Gastroesophageal sphincter (tissue), 4 donors: ENCODE data around the gene SLFNL1. TPM values are rescaled to one million over a fixed set of nuclear protein-coding genes. Genes with fewer than 3 reads are reported as not detected.

Experiments used
- ATAC-seq: fragments of 150-250 bp; one replicate; pipeline ENCODE4 v1.9.1; 2016; ENCODE audit warnings: mild to moderate bottlenecking, moderate library complexity
- H3K27ac ChIP-seq, 4 donors: fragments of 200-600 bp; sonication (generic) in 3 of 4; 1 replicate in 3 of 4; 2 replicates in 1 of 4; pipeline ENCODE4 v1.5.1; 2016 to 2019
- H3K27me3 ChIP-seq: fragments of 200-600 bp; sonication (generic); one replicate; pipeline ENCODE4 v1.5.1; 2019
- H3K36me3 ChIP-seq, 2 donors: fragments of 200-600 bp; sonication (generic); one replicate each; pipeline ENCODE4 v1.5.1; 2019; ENCODE audit warnings: control low read depth in 1 of 2
- H3K4me1 ChIP-seq, 3 donors: fragments of 200-600 bp; sonication (generic); 1 replicate in 2 of 3; 2 replicates in 1 of 3; pipeline ENCODE4 v1.5.1; 2016 to 2019; ENCODE audit warnings: control low read depth in 2 of 3
- H3K4me3 ChIP-seq, 2 donors: fragments of 200-600 bp; sonication (generic); one replicate each; pipeline ENCODE4 v1.5.1; 2019; ENCODE audit warnings: mild to moderate bottlenecking in 1 of 2, moderate library complexity in 1 of 2
- H3K9me3 ChIP-seq, 3 donors: fragments of 200-600 bp; sonication (generic); one replicate each; pipeline ENCODE4 v1.5.1; 2017 to 2019; ENCODE audit warnings: control low read depth in 2 of 3
- CTCF ChIP-seq, 4 experiments: fragments of 200-600 bp in 2 of 4; fragments of 450-650 bp in 2 of 4; sonication (generic) in 1 of 4; IDR thresholded peaks; one replicate each; pipeline ENCODE4 v1.5.1; 2017 to 2019; ENCODE audit warnings: antibody characterized with exemption in 4 of 4, mild to moderate bottlenecking in 2 of 4, moderate library complexity in 2 of 4
- EP300 ChIP-seq: sonication (generic); formaldehyde crosslinking; IDR thresholded peaks from one replicate; pipeline ENCODE4 v1.6.1; 2017; ENCODE audit warnings: antibody characterized with exemption, mild to moderate bottlenecking
- POLR2A ChIP-seq, 2 donors: fragments of 450-650 bp; IDR thresholded peaks; one replicate each; pipeline ENCODE4 v1.6.1; 2017; ENCODE audit warnings: antibody characterized with exemption in 2 of 2, mild to moderate bottlenecking in 2 of 2, moderate library complexity in 1 of 2
- POLR2AphosphoS5 ChIP-seq: sonication (generic); formaldehyde crosslinking; IDR thresholded peaks from one replicate; pipeline ENCODE4 v1.6.1; 2017; ENCODE audit warnings: antibody characterized with exemption
- WGBS, 2 donors: methylation state at CpG; one replicate each; pipeline ENCODE4 v1.1.5; 2018; ENCODE audit warnings: low coverage in 1 of 2; 5-methylcytosine and 5-hydroxymethylcytosine counted together
- total RNA-seq, 4 donors: library from RNA; depleted of rRNA; stranded (reverse); fragments of >200 nt; gene quantifications; one replicate each; pipeline ENCODE4 v1.1.0, GENCODE V29; 2016

Gene SLFNL1
- total RNA-seq, 4 donors from 2014 or later = 0.35 to 0.81 (median 0.41) TPM

GRCh38 chr1:40978886-40979240, 42.7 kb downstream of the SLFNL1 start:
- no peaks in the 10 kb centered on the region for H3K9me3 ChIP-seq
- TF ChIP-seq EP300 = no peak
- TF ChIP-seq POLR2AphosphoS5 = no peak
- TF ChIP-seq CTCF (IDR thresholded peaks at IDR 0.05) = no peak
- TF ChIP-seq POLR2A (IDR thresholded peaks at IDR 0.05) = no peak
- 53% methylated on average over 8 of the region's 17 CpGs; no CpG with 5 or more reads in 1 of the 2 donors for WGBS, 2 donors
- ATAC-seq = no peak
- H3K4me1 ChIP-seq = peaks cover 0 to 51% (median 17%) of the 10 kb centered on the region in 3 donors
- H3K4me3 ChIP-seq = peak overlapping the region; percentile 60 to 76
- peak overlapping the region; percentile 55 to 95 (median 92) for H3K27ac ChIP-seq
- H3K27me3 ChIP-seq = no peaks in the 10 kb centered on the region
- peaks cover 0 to 3% of the 10 kb centered on the region in 2 donors for H3K36me3 ChIP-seq

GRCh38 chr1:40977716-40978115, 43.8 kb downstream of the SLFNL1 start:
- Histone ChIP-seq H3K36me3 (no peaks in the 10 kb centered on the region), H3K27me3 (no peaks in the 10 kb centered on the region), H3K4me3 (no peak overlapping the region), H3K4me1 (peaks cover 0 to 40% (median 15%) of the 10 kb centered on the region in 3 donors), H3K9me3 (no peaks in the 10 kb centered on the region), H3K27ac (no peak overlapping the region)
- WGBS, 2 donors = 100% methylated on average over 1 of the region's 1 CpG; no CpG with 5 or more reads in 1 of the 2 donors
- no peak for ATAC-seq
- TF ChIP-seq POLR2AphosphoS5 (no peak), EP300 (no peak), CTCF (IDR thresholded peaks at IDR 0.05) (no peak), POLR2A (IDR thresholded peaks at IDR 0.05) (no peak)

- no peak overlapping the region for H3K4me3 ChIP-seq
- WGBS, 2 donors = 67 to 78% methylated on average over 5 of the region's 5 CpGs
- peaks cover 0 to 34% (median 15%) of the 10 kb centered on the region in 3 donors for H3K4me1 ChIP-seq
- no peak for ATAC-seq
- no peak overlapping the region for H3K27ac ChIP-seq
- no peaks in the 10 kb centered on the region for H3K9me3 ChIP-seq
- TF ChIP-seq POLR2A (IDR thresholded peaks at IDR 0.05) (no peak), EP300 (no peak), POLR2AphosphoS5 (no peak), CTCF (IDR thresholded peaks at IDR 0.05) (no peak)
- no peaks in the 10 kb centered on the region for H3K36me3 ChIP-seq
- H3K27me3 ChIP-seq = no peaks in the 10 kb centered on the region
Observed at GRCh38 chr1:40976952-40977690, 44.4 kb downstream of the SLFNL1 start.

GRCh38 chr1:40974945-40975344, 46.6 kb downstream of the SLFNL1 start:
- ATAC-seq = no peak
- H3K4me1 ChIP-seq = peaks cover 0 to 12% (median 0%) of the 10 kb centered on the region in 3 donors
- no peak overlapping the region for H3K4me3 ChIP-seq
- H3K27me3 ChIP-seq = no peaks in the 10 kb centered on the region
- H3K36me3 ChIP-seq = no peaks in the 10 kb centered on the region
- WGBS, 2 donors = 73 to 84% methylated on average over 9 of the region's 9 CpGs
- no peak overlapping the region for H3K27ac ChIP-seq
- H3K9me3 ChIP-seq = no peaks in the 10 kb centered on the region
- TF ChIP-seq EP300 (no peak), POLR2AphosphoS5 (no peak)

GRCh38 chr1:40973912-40974311, 47.6 kb downstream of the SLFNL1 start:
- no peaks in the 10 kb centered on the region for H3K9me3 ChIP-seq
- no peak for TF ChIP-seq EP300
- TF ChIP-seq POLR2AphosphoS5 = no peak
- TF ChIP-seq CTCF (IDR thresholded peaks at IDR 0.05) = no peak
- no peak for TF ChIP-seq POLR2A (IDR thresholded peaks at IDR 0.05)
- 50% methylated on average over 1 of the region's 2 CpGs; no CpG with 5 or more reads in 1 of the 2 donors for WGBS, 2 donors
- H3K27me3 ChIP-seq = no peaks in the 10 kb centered on the region
- H3K4me3 ChIP-seq = no peak overlapping the region
- no peak overlapping the region for H3K27ac ChIP-seq
- H3K4me1 ChIP-seq = peaks cover 0 to 8% (median 0%) of the 10 kb centered on the region in 3 donors
- ATAC-seq = no peak
- H3K36me3 ChIP-seq = no peaks in the 10 kb centered on the region
